Measurements from ENCODE around the gene HIBADH.

DNA sequence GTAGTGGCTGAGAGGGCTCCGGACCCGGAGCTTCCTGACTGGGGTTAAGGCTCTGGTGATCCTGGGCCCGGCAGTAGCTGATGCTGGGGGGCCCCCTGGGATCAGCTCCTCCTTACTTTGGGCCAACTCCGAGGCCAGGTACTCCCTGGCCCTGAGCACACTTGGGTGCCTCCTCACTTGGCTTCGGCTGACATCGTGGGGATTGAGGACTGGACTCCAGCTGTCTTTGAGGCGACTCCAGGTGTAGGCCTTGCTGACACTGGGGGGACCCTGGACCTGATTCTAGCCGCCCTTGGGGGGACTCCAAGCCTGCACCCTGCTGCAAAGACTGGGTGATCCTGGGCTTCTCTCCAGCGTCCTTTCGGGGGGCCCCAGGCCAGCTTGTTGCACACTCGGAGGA is 170.5 kb downstream of the HIBADH start:
- TF ChIP-seq, protein P1, sequence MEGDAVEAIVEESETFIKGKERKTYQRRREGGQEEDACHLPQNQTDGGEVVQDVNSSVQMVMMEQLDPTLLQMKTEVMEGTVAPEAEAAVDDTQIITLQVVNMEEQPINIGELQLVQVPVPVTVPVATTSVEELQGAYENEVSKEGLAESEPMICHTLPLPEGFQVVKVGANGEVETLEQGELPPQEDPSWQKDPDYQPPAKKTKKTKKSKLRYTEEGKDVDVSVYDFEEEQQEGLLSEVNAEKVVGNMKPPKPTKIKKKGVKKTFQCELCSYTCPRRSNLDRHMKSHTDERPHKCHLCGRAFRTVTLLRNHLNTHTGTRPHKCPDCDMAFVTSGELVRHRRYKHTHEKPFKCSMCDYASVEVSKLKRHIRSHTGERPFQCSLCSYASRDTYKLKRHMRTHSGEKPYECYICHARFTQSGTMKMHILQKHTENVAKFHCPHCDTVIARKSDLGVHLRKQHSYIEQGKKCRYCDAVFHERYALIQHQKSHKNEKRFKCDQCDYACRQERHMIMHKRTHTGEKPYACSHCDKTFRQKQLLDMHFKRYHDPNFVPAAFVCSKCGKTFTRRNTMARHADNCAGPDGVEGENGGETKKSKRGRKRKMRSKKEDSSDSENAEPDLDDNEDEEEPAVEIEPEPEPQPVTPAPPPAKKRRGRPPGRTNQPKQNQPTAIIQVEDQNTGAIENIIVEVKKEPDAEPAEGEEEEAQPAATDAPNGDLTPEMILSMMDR (conservative IDR thresholded peaks at IDR 0.05): no peak
- no peak for TF ChIP-seq ZFX (IDR thresholded peaks at IDR 0.05)

Data from C4-2B (cell line).